Measurements from ENCODE around the gene MIDN.

MIDN gene

DNA sequence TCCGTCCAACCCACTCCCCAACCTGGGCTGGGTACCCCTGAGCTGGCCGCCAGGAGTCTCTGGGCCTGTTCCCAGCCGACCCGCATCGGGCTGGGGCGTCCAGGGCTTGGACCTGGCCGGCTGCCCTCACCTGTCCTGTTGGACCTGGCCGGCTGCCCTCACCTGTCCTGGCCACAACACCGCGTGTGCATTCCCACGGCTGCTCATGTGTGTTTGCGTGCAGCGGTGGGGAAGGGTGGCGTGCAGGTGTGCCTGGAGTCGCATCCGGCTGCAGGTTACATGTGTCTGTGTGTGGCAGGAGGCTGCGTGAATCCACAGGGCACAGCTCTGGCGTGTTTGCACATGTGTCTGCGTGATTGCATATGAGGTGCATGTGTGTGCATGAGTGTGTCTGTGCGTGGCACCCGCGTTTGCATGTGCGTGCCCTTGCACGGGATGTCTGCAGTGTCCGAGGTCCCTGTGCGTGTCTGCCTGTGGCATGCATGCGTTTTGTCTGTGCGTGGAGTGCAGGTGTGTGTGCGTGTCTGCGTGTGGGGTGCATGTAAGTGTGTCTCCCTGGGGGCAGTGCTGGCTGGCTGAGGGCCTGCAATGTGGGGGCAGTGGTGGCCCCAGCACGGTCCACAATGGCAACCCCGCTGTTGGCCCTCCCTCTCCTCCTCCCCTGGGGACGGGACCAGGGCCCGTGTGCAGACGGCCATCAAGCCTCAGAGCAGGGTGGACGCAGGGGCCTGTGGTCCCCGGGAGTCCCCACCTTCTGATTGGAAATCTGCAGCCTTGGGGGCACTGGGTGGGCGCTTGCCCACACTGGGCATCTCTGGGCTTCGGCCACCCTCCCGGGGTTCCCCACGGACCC lies 40.7 kb downstream of the MIDN start:
- TF ChIP-seq CTCF (IDR thresholded peaks at IDR 0.05; ENCODE audit: insufficient read depth, low read depth, low read length, missing control alignments), result no peak
- no peak overlapping the region for H3K4me3 ChIP-seq (ENCODE audit: low read depth, low read length)
- no peak for DNase-seq (ENCODE audit: low read depth)

DNA sequence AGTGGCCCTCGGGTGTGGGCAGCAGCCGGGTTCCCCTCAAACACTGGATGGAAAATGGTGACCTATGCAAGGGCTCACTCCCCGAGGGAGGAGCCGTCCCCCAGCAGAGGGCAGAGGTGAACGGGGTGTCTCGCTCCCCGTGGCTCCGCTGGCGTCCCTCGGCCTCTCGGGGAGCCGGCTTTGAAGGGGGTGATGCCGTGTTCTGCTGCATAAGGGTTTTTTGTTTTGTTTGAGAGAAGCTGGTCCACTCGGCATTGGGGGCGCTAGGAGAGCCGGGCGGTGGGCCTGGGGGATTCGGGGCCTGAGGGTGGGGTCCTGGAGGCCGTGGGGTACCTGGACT lies 41.3 kb downstream of the MIDN start:
- TF ChIP-seq CTCF (IDR thresholded peaks at IDR 0.05; ENCODE audit: insufficient read depth, low read depth, low read length, missing control alignments), result no peak
- DNase-seq (ENCODE audit: low read depth), result no peak
- no peak overlapping the region for H3K4me3 ChIP-seq (ENCODE audit: low read depth, low read length)

- DNase-seq (ENCODE audit: low read depth), result no peak
- no peak overlapping the region for H3K4me3 ChIP-seq (ENCODE audit: low read depth, low read length)
- TF ChIP-seq CTCF (IDR thresholded peaks at IDR 0.05; ENCODE audit: insufficient read depth, low read depth, low read length, missing control alignments), result no peak
Measured at GRCh38 chr19:1290196-1290702, 41.9 kb downstream of the MIDN start.

GRCh38 chr19:1290703-1291651 lies 42.6 kb downstream of the MIDN start:
- DNase-seq (ENCODE audit: low read depth), result no peak
- TF ChIP-seq CTCF (IDR thresholded peaks at IDR 0.05; ENCODE audit: insufficient read depth, low read depth, low read length, missing control alignments), result no peak
- H3K4me3 ChIP-seq (ENCODE audit: low read depth, low read length), result no peak overlapping the region

- TF ChIP-seq CTCF (IDR thresholded peaks at IDR 0.05; ENCODE audit: insufficient read depth, low read depth, low read length, missing control alignments), result no peak
- peak; percentile 34 for DNase-seq (ENCODE audit: low read depth)
- H3K4me3 ChIP-seq (ENCODE audit: low read depth, low read length), result peak overlapping the region; percentile 17
Measured at GRCh38 chr19:1291761-1292418, 43.5 kb downstream of the MIDN start.

- no peak for TF ChIP-seq CTCF (IDR thresholded peaks at IDR 0.05; ENCODE audit: insufficient read depth, low read depth, low read length, missing control alignments)
- DNase-seq (ENCODE audit: low read depth), result no peak
Measured at GRCh38 chr19:1292419-1293151, 44.2 kb downstream of the MIDN start.

More at GRCh38 chr19:1292419-1293151, 44.2 kb downstream of the MIDN start:
- no peak overlapping the region for H3K4me3 ChIP-seq (ENCODE audit: low read depth, low read length)

All from GM12865 (cell line).